Small intestine (tissue), 7 donors: ENCODE results near the gene DCAF15. TPM values are rescaled to one million over a fixed set of nuclear protein-coding genes. Genes with fewer than 3 reads are reported as not detected.
A peak's percentile ranks its signal among the peaks of the same experiment; 100 is the strongest.

ENCODE experiments used
- DNase-seq, 2 donors: peaks; one replicate each; pipeline versions ENCODE4 v3.0.0 to v3.0.0-alpha.2; 2013
- FAIRE-seq: peaks from 2 replicates; lab custom pipeline; 2012; peaks lifted over from hg19 to GRCh38; lab: Jason Lieb, UNC
- H3K27ac ChIP-seq, 3 donors: one replicate each; pipeline ENCODE4 v1.5.1; 2013; ENCODE audit warnings: low read length in 2 of 3, mild to moderate bottlenecking in 2 of 3, control low read depth in 1 of 3, inconsistent platforms in 1 of 3, low read depth in 1 of 3, moderate library complexity in 1 of 3
- H3K27me3 ChIP-seq, 3 donors: one replicate each; pipeline ENCODE4 v1.6.1; 2013; ENCODE audit warnings: low read length in 3 of 3, inconsistent platforms in 1 of 3; ENCODE audit not compliant: control insufficient read depth in 3 of 3, insufficient read depth in 3 of 3
- H3K36me3 ChIP-seq, 3 donors: one replicate each; pipeline ENCODE4 v1.6.1; 2013; ENCODE audit warnings: low read length in 3 of 3, inconsistent platforms in 1 of 3, low read depth in 1 of 3, mild to moderate bottlenecking in 1 of 3, moderate library complexity in 1 of 3; ENCODE audit not compliant: control insufficient read depth in 3 of 3, insufficient read depth in 2 of 3
- H3K4me1 ChIP-seq, 3 donors: one replicate each; pipeline ENCODE4 v1.6.1; 2013; ENCODE audit warnings: low read length in 2 of 3, inconsistent platforms in 1 of 3, low read depth in 1 of 3, mild to moderate bottlenecking in 1 of 3, moderate library complexity in 1 of 3; ENCODE audit not compliant: control insufficient read depth in 3 of 3, insufficient read depth in 2 of 3
- H3K4me3 ChIP-seq, 3 donors: one replicate each; pipeline ENCODE4 v1.5.1; 2013; ENCODE audit warnings: low read length in 3 of 3, control low read depth in 1 of 3, inconsistent platforms in 1 of 3, low read depth in 1 of 3, mild to moderate bottlenecking in 1 of 3, moderate library complexity in 1 of 3
- H3K9me3 ChIP-seq, 2 donors: one replicate each; pipeline ENCODE4 v1.6.1; 2013; ENCODE audit warnings: low read depth in 1 of 2, low read length in 1 of 2; ENCODE audit not compliant: control insufficient read depth in 2 of 2, insufficient read depth in 1 of 2
- WGBS, 3 donors: extraction: QIAGEN DNeasy Blood & Tissue Kit; methylation state at CpG; one replicate each; pipeline ENCODE4 v1.1.7; 2013; 5-methylcytosine and 5-hydroxymethylcytosine counted together
- polyA plus RNA-seq, 4 donors: library from polyadenylated mRNA; stranded (reverse) in 3 of 4; unstranded in 1 of 4; fragments of 200-250 nt in 3 of 4; fragments of 120-200 nt in 1 of 4; gene quantifications; one replicate each; pipeline versions ENCODE4 v1.2.1 to v1.2.3, GENCODE V29; 2013
- donor health status: healthy with polysubstance abuse.
- donor health status: control.
- donor health status: control.
- donor health status: Bipolar disorder and iron deficiency.
- donor health status: healthy.

DCAF15 gene
- polyA plus RNA-seq, 4 donors: 14.1 to 26.8 (median 20.9) TPM

DNA sequence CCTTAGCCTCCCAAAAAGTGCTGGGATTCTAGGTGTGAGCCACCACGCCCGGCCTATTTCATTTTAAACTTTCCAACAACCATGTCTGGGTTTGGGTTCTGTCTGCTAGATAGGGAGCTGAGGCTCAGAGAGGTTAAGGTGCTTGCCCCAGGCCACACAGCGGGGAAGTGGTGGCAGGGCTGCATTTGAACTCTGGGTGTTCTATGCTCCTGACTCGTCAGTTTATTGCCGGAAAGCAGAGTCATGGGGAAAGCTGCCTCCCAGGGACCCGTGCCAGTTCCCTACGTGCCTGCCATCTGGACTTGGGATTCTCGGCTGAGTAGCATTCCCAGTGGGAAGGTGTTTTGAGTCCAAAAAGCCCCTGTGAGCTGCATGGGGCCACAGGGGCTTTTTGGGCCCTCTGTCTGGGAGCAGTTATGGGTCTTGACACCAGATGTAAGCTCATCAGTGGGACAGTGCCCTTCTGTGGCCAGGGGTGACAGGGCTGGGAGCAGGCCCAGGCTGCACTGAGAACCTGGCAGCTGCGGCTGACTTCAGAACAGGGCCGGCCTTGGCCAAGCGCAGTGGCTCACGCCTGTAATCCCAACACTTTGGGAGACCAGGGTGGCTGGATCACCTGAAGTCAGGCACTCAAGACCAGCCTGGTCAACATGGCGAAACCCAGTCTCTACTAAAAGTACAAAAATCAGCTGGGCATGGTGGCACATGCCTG is 42.9 kb downstream of the DCAF15 start:
- WGBS, 3 donors: 77 to 81% (median 79%) methylated on average over 13 of the region's 13 CpGs
- Histone ChIP-seq H3K27me3 (no peaks in the 10 kb centered on the region), H3K4me1 (no peaks in the 10 kb centered on the region), H3K4me3 (no peak overlapping the region), H3K9me3 (peaks cover 0 to 9% of the 10 kb centered on the region in 2 donors), H3K36me3 (peaks cover 0 to 79% (median 8%) of the 10 kb centered on the region in 3 donors), H3K27ac (no peak overlapping the region)
- DNase-seq (no peak), FAIRE-seq (no peak)

DNA sequence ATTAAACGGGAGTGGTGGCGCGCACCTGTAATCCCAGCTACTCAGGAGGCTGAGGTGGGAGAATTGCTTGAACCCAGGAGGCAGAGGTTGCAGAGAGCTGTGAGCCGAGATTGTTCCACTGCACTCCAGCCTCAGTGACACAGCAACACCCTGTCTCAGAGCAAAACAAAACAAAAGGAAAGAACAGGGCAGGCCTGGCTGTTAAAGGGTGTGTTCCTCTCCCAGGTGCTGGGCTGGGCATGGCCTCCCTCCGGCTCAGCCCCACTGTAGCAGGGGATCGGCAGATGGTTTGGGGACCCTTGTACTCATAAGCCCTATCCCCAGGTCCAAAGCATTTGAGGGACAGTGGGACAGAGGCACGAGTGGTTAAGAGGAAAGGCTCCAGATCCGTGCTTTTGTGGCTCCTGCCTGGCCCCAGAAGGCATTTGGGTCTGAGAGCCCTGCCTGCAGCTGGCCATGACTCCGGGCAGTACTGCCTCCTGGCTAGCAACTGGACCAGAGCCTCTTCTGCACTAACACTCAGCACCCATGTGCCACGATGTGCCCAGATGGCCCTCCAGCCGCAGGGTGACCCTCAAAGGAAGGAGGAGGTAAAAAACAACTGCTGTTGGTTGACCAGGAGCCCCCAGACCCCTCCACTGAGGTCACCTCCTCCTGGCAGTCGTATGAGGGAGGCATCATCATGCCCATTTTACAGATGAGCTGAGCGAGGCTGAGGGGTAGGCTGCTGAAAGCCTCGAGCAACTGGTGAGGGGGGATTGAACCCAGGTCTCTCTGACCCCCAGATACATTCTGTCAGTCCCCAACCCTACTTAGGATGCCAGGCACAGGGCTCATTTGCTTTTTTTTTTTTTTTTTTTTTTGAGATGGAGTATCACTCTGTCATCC is 43.8 kb downstream of the DCAF15 start:
- Histone ChIP-seq H3K9me3 (peaks cover 0 to 9% of the 10 kb centered on the region in 2 donors), H3K4me3 (no peak overlapping the region), H3K4me1 (no peaks in the 10 kb centered on the region), H3K36me3 (peaks cover 0 to 82% (median 5%) of the 10 kb centered on the region in 3 donors), H3K27ac (peak overlapping the region in 1 of 3 donors; percentile 12), H3K27me3 (no peaks in the 10 kb centered on the region)
- FAIRE-seq (no peak), DNase-seq (no peak)
- WGBS, 3 donors: 74 to 84% (median 82%) methylated on average over 14 of the region's 14 CpGs

DNA sequence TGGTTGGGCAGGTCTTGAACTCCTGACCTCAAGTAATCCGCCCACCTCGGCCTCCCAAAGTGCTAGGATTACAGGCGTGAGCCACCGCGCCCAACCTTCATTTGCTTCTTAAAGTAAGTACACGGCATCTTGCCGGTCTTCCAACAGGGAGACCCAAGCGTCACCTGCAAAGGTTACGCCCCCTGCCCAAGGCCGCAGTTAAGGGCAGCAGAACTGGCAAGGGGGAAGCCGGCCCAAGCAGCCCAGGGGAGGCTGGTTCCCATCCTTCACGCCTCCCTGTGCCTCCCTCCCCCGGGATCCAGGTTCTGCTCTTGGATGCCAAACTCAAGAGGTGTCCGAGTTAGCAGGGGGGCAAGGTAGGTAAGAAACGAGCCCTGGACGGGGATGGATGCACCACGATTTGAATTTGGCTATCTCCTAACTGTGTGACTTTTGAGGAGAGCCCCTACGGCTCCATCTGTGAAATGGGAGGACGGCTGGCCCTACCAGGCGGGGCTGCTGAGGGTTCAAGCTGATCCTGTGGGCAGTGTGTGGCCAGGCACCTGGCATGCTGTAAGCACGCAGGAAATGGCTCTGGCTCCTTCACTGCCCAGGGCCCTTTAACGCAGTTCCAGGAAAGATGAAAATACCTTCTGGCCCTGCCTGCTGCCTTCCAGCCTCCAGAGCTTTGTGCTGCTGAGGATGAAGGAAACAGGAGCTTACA is 44.8 kb downstream of the DCAF15 start:
- WGBS, 3 donors: 90 to 94% (median 93%) methylated on average over 22 of the region's 22 CpGs
- no peak for FAIRE-seq
- no peaks in the 10 kb centered on the region for H3K4me1 ChIP-seq
- H3K9me3 ChIP-seq: peaks cover 0 to 9% of the 10 kb centered on the region in 2 donors
- no peak overlapping the region for H3K27ac ChIP-seq
- peaks cover 0 to 78% (median 5%) of the 10 kb centered on the region in 3 donors for H3K36me3 ChIP-seq
- no peak overlapping the region for H3K4me3 ChIP-seq
- DNase-seq: no peak
- H3K27me3 ChIP-seq: no peaks in the 10 kb centered on the region

DNA sequence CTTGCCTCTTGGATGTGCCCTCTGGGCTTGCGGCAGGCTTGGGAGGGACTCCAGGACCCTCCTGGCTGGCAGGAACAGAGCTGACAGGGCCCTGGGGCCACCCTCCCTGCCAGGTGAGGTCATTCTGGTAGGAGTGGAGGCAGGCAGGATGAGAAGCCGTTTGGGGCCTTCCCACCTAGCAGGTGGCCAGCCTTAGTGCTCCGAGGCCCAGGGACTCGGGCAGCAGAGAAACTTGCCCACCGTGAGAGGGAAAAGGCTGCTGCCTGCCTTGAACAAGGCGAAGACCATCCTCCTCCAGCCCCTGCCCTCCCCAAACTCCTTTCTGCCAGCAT is 45.3 kb downstream of the DCAF15 start:
- FAIRE-seq (no peak), DNase-seq (no peak)

DNA sequence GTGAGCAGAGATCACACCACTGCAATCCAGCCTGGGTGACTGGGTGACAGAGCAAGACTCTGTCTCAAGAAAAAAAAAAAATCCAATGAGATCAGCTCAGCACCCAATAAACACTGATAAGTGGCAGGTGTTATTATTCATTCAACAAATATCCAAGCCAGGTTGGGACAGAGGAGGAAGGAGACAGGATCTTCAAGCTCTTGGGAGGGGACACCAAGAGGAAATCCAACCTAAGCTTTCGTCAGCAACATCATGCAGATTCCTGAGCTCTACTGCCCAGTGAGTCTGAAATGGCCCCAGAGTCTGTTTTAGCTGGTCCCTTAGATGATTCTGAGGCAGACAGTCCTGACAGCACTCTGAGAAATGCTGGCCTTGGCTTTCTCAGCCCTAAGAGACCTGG is 46.1 kb downstream of the DCAF15 start:
- peak in 1 of 2 donors; percentile 51 for DNase-seq
- peaks cover 0 to 73% (median 2%) of the 10 kb centered on the region in 3 donors for H3K36me3 ChIP-seq
- FAIRE-seq: no peak
- no peaks in the 10 kb centered on the region for H3K4me1 ChIP-seq
- peak overlapping the region in 1 of 3 donors; percentile 30 for H3K27ac ChIP-seq
- H3K9me3 ChIP-seq: peaks cover 0 to 9% of the 10 kb centered on the region in 2 donors
- H3K27me3 ChIP-seq: no peaks in the 10 kb centered on the region
- 54 to 92% (median 81%) methylated on average over 1 of the region's 1 CpG for WGBS, 3 donors
- no peak overlapping the region for H3K4me3 ChIP-seq

More for the DNA sequence above, 45.3 kb downstream of the DCAF15 start:
- Histone ChIP-seq H3K36me3 (peaks cover 0 to 75% (median 5%) of the 10 kb centered on the region in 3 donors), H3K4me1 (no peaks in the 10 kb centered on the region), H3K27ac (no peak overlapping the region), H3K27me3 (no peaks in the 10 kb centered on the region), H3K9me3 (peaks cover 0 to 9% of the 10 kb centered on the region in 2 donors), H3K4me3 (no peak overlapping the region)
- 89 to 97% (median 94%) methylated on average over 4 to 6 of the region's 6 CpGs for WGBS, 3 donors

DNA sequence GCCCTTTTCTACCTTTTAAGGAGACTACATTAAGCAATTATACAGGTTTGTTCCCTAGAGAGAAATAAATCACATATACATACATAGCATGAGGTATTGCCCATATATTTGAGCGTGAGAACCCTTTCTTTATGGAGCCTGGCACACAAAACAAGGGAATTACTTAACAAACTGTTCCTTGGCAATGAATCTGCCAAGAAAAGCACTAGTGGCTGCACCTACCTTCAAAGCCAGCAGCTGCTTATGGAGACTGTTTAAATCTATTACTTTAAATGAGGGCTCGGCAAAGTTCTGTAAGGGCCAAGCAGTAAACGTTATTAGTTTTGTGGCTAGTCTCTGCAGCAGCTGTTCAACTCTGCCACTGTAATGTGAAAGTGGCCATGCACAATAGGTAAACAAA is 46.8 kb downstream of the DCAF15 start:
- WGBS, 3 donors: 93 to 97% (median 96%) methylated on average over 3 of the region's 3 CpGs
- H3K27me3 ChIP-seq: no peaks in the 10 kb centered on the region
- H3K36me3 ChIP-seq: peaks cover 0 to 70% (median 2%) of the 10 kb centered on the region in 3 donors
- H3K4me1 ChIP-seq: no peaks in the 10 kb centered on the region
- H3K4me3 ChIP-seq: no peak overlapping the region
- no peak overlapping the region for H3K27ac ChIP-seq
- FAIRE-seq (no peak), DNase-seq (no peak)
- peaks cover 0 to 9% of the 10 kb centered on the region in 2 donors for H3K9me3 ChIP-seq

DNA sequence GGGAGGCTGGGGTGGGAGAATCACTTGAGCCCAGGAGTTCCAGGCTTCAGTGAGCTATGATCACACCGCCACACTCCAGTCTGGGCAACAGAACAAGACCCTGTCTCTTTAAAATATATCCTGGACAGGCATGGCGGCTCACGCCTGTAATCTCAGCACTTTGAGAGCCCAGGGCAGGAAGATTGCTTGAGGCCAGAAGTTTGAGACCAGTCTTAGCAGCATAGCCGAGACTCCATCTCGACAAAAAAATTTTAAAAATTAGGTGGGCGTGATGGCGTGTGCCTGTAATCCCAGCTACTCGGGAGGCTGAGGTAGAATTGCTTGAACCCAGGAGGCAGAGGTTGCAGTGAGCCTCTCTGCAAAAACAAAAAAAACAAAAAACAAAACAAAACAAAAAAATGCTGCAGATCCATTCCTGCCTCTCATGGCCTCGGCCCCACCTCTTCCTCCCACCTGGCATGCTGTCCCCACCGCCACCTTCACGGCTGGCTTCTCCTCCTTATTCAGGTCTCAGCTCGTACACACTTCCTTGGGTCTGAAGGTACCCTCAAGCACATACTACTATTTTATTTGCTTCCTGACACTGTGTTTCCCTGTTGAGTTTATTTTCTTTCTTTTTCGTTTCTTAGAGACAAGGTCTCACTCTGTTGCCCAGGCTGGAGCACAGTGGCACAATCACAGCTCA is 48.5 kb downstream of the DCAF15 start:
- 84 to 86% (median 84%) methylated on average over 13 of the region's 13 CpGs for WGBS, 3 donors
- no peak for DNase-seq
- FAIRE-seq: no peak
- H3K36me3 ChIP-seq: peaks cover 0 to 56% (median 2%) of the 10 kb centered on the region in 3 donors
- no peak overlapping the region for H3K4me3 ChIP-seq
- peaks cover 0 to 12% (median 0%) of the 10 kb centered on the region in 3 donors for H3K4me1 ChIP-seq
- peaks cover 0 to 9% of the 10 kb centered on the region in 2 donors for H3K9me3 ChIP-seq
- H3K27me3 ChIP-seq: no peaks in the 10 kb centered on the region
- no peak overlapping the region for H3K27ac ChIP-seq
